Breast epithelium (tissue), 3 donors: ENCODE measurements around the gene COMMD7.
"Not testable (repeated sequence)": the region's sequence is repeated elsewhere in the genome, so short reads cannot be mapped to it uniquely, and the experiment has no call there.

Experiments
- CTCF ChIP-seq, 3 donors: fragments of 450-650 bp; IDR thresholded peaks; one replicate each; pipeline ENCODE4 v1.5.1; 2016 to 2017; ENCODE audit warnings: antibody characterized with exemption in 3 of 3, mild to moderate bottlenecking in 3 of 3, moderate library complexity in 3 of 3
- POLR2AphosphoS5 ChIP-seq, 3 donors: sonication (generic); formaldehyde crosslinking; IDR thresholded peaks; one replicate each; pipeline ENCODE4 v1.6.1; 2017; ENCODE audit warnings: antibody characterized with exemption in 3 of 3

DNA sequence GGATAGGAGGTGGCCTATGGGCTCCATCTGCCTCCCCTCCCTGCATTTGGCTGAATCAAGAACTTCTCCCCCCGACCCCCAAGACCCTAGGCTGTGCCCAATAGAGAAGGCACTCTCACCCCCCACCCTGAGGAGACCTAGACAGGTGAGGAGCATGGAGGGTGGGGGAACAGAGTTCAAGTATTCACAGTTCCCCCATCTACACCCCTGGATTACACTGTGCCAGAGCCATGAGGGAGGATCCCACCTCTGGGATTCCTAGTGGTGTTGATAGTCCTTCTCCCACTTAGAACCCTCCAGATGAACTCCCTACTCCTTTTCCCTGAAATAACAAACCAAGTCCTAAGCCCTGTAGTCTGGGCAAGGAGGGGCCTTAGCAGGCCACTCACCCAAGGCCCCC, 54.3 kb downstream of the COMMD7 start:
- not testable (repeated sequence) for TF ChIP-seq CTCF, POLR2AphosphoS5 (IDR thresholded peaks at IDR 0.05)
